GM21526 (cell line): ENCODE data around the gene LYZL1.
"Not testable (repeated sequence)": the region's sequence is repeated elsewhere in the genome, so short reads cannot be mapped to it uniquely, and the experiment has no call there.

Experiments used
- ATAC-seq: cut with Tn5 transposase; IDR thresholded peaks from one replicate; pipeline ENCODE4 v1.9.1; 2021; ENCODE audit warnings: moderate library complexity; ENCODE audit not compliant: unreplicated experiment, low FRiP score

LYZL1 gene

GRCh38 chr10:29326886-29327745 lies 38.2 kb downstream of the LYZL1 start:
- no peak for ATAC-seq

GRCh38 chr10:29327746-29328102 lies 38.9 kb downstream of the LYZL1 start:
- no peak for ATAC-seq

GRCh38 chr10:29328983-29329382 lies 40.1 kb downstream of the LYZL1 start:
- ATAC-seq, result no peak

GRCh38 chr10:29329420-29329819 lies 40.5 kb downstream of the LYZL1 start:
- ATAC-seq, result no peak

- ATAC-seq, result no peak
Observed at GRCh38 chr10:29332061-29332760, 43.3 kb downstream of the LYZL1 start.

- ATAC-seq, result no peak
Observed at GRCh38 chr10:29332761-29333148, 43.9 kb downstream of the LYZL1 start.

GRCh38 chr10:29337526-29337925 lies 48.7 kb downstream of the LYZL1 start:
- ATAC-seq, result not testable (repeated sequence)

GRCh38 chr10:29343607-29344038 lies 54.8 kb downstream of the LYZL1 start:
- ATAC-seq, result no peak

- no peak for ATAC-seq
Observed at GRCh38 chr10:29344073-29344820, 55.4 kb downstream of the LYZL1 start.

- ATAC-seq, result no peak
Observed at GRCh38 chr10:29345144-29345909, 56.5 kb downstream of the LYZL1 start.

- ATAC-seq, result no peak
Observed at GRCh38 chr10:29345910-29346209, 57.0 kb downstream of the LYZL1 start.

GRCh38 chr10:29346296-29347001 lies 57.6 kb downstream of the LYZL1 start:
- no peak for ATAC-seq

- ATAC-seq, result no peak
Observed at GRCh38 chr10:29348836-29349235, 60.0 kb downstream of the LYZL1 start.

GRCh38 chr10:29353305-29353704 lies 64.4 kb downstream of the LYZL1 start:
- no peak for ATAC-seq

- ATAC-seq, result no peak
Observed at GRCh38 chr10:29353887-29354561, 65.2 kb downstream of the LYZL1 start.

- no peak for ATAC-seq
Observed at GRCh38 chr10:29355411-29355991, 66.6 kb downstream of the LYZL1 start.

GRCh38 chr10:29356931-29357330 lies 68.1 kb downstream of the LYZL1 start:
- ATAC-seq, result no peak

- no peak for ATAC-seq
Observed at GRCh38 chr10:29358010-29358616, 69.2 kb downstream of the LYZL1 start.
